ENCODE measurements around the gene ITPA.

ITPA gene

DNA sequence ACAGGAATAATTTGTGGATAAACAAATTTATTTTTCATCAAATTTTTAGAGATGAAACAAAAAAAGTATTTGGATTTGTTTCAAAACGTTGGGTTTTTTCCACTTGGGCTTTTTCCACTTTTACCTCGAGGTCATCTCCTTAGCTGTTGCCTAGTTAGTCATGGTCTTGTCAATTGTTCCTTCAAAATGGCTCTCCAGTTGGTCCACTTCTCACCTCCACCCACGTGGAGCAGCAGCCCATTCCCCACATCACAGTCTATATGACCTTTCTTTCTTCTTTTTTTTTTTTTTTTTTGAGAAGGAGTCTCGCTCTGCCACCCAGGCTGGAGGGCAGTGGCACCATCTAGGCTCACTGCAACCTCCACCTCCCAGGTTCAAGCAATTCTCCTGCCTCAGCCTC, 36.4 kb downstream of the ITPA start:
- Histone ChIP-seq H3K27me3 (ENCODE audit: control insufficient read depth, insufficient read depth, low read length) (peaks cover 46% of the 10 kb centered on the region), H3K36me3 (ENCODE audit: control insufficient read depth, low read depth, low read length) (no peaks in the 10 kb centered on the region), H3K4me1 (ENCODE audit: control insufficient read depth, low read depth, low read length) (peaks cover 8% of the 10 kb centered on the region), H3K4me3 (ENCODE audit: low read length) (no peak overlapping the region), H3K27ac (ENCODE audit: low read length) (no peak overlapping the region), H3K9me3 (ENCODE audit: control insufficient read depth, low read depth, low read length) (no peaks in the 10 kb centered on the region), H3K9ac (ENCODE audit: low read length) (no peak overlapping the region)

DNA sequence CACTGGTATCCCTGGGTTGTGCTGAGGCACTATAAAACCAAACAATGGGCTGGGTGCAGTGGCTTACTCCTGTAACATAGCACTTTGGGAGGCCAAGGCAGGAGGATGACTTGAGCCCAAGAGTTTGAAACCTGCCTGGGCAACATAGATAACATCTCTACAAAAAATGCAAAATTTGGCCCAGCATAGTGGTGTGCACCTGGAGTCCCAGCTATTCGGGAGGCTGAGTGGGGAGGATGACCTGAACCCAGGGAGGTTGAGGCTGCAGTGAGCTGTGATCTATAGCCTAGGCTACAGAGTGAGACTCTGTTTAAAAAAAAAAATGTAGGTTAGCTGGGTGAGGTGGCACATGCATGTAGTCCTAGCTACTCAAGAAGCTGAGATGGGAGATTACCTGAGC, 37.4 kb downstream of the ITPA start:
- Histone ChIP-seq H3K9ac (ENCODE audit: low read length) (no peak overlapping the region), H3K9me3 (ENCODE audit: control insufficient read depth, low read depth, low read length) (no peaks in the 10 kb centered on the region), H3K27me3 (ENCODE audit: control insufficient read depth, insufficient read depth, low read length) (peaks cover 37% of the 10 kb centered on the region), H3K4me1 (ENCODE audit: control insufficient read depth, low read depth, low read length) (peaks cover 8% of the 10 kb centered on the region), H3K36me3 (ENCODE audit: control insufficient read depth, low read depth, low read length) (no peaks in the 10 kb centered on the region), H3K27ac (ENCODE audit: low read length) (no peak overlapping the region), H3K4me3 (ENCODE audit: low read length) (no peak overlapping the region)

DNA sequence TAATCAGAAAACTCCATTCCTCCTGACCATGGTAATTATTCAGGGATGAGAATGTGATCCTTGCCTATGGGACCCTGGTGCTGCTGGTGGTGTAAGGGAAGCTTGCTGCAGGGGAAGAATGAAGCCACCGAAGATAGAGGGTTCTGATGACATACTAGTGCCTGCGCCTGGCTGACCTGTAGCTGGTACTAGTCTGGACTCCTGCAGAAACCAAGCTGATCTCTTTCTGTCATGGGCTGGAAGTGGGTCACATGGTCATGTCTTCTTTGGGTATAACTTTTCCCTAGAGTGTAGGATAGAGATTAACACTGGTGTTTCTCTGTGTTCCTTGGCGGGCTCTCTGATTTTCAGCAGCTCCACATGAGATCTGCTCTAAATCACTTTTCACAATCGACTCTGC, 38.3 kb downstream of the ITPA start:
- H3K4me1 ChIP-seq (ENCODE audit: control insufficient read depth, low read depth, low read length): peaks cover 8% of the 10 kb centered on the region
- no peak overlapping the region for H3K4me3 ChIP-seq (ENCODE audit: low read length)
- H3K27ac ChIP-seq (ENCODE audit: low read length): no peak overlapping the region
- no peaks in the 10 kb centered on the region for H3K9me3 ChIP-seq (ENCODE audit: control insufficient read depth, low read depth, low read length)
- peaks cover 30% of the 10 kb centered on the region for H3K27me3 ChIP-seq (ENCODE audit: control insufficient read depth, insufficient read depth, low read length)
- H3K9ac ChIP-seq (ENCODE audit: low read length): no peak overlapping the region
- H3K36me3 ChIP-seq (ENCODE audit: control insufficient read depth, low read depth, low read length): no peaks in the 10 kb centered on the region

DNA sequence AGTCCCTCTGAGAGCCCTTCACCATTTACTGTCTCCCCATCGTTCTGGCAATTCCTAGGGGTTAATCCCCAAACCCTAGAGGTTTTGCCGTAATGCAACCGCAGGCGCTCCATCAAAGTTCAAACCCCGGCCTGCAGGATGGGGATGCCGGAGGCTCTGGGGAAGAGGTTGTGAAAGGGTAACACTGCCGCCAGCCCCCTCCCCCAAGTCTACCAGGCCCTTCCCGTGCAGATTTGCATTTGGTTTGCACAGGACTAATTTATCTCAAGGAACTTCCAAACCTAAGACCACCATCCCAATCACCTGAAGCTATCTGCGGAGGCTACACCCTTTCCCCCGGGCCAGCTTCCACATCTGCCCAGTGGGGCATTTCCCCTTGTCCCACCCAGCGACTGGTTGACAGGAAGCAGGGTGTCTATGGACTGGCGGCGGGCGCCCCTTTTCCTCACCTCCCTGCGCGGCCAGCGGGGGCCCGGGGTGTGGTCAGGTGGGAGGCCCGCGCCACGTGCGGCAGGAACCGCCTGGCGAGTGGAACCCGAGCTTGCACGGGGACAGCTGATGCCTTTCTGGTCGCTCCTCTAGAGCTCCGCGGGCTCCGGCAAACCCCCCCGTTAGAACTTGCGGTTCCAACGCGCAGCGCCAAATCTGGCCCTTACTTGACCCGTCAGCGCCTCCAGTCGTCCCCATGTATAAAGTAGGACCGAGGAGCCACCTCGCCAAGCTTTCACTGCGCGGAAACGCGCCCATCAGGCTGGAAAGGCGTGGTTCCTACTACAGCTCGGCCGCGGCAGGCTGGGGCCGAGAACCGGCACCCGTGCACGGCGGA, 39.1 kb downstream of the ITPA start:
- H3K9ac ChIP-seq (ENCODE audit: low read length): no peak overlapping the region
- peak overlapping the region; percentile 59 for H3K4me3 ChIP-seq (ENCODE audit: low read length)
- no peaks in the 10 kb centered on the region for H3K36me3 ChIP-seq (ENCODE audit: control insufficient read depth, low read depth, low read length)
- peaks cover 8% of the 10 kb centered on the region for H3K4me1 ChIP-seq (ENCODE audit: control insufficient read depth, low read depth, low read length)
- peaks cover 30% of the 10 kb centered on the region for H3K27me3 ChIP-seq (ENCODE audit: control insufficient read depth, insufficient read depth, low read length)
- no peaks in the 10 kb centered on the region for H3K9me3 ChIP-seq (ENCODE audit: control insufficient read depth, low read depth, low read length)
- no peak overlapping the region for H3K27ac ChIP-seq (ENCODE audit: low read length)

DNA sequence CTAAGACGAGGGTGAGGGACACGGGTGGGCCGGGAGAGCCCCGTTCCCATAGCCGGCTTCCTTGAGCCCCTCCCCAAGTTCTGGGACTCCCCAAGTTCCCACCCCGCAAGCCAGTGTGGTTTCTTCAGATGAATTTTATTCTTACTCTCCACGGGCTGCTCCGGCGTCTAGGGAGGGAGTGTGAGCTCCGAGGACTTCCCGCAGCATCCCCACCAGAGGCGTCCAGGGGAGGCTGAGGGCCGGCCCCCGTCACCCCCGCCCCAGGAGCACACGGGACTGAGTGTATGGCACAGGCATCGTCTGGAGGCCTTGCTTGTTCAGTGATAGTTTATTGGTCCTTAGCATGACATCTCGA, 39.7 kb downstream of the ITPA start:
- H3K36me3 ChIP-seq (ENCODE audit: control insufficient read depth, low read depth, low read length): no peaks in the 10 kb centered on the region
- H3K4me3 ChIP-seq (ENCODE audit: low read length): peak overlapping the region; percentile 59
- H3K9ac ChIP-seq (ENCODE audit: low read length): no peak overlapping the region
- no peaks in the 10 kb centered on the region for H3K9me3 ChIP-seq (ENCODE audit: control insufficient read depth, low read depth, low read length)
- H3K27ac ChIP-seq (ENCODE audit: low read length): no peak overlapping the region
- H3K4me1 ChIP-seq (ENCODE audit: control insufficient read depth, low read depth, low read length): peaks cover 8% of the 10 kb centered on the region
- peaks cover 30% of the 10 kb centered on the region for H3K27me3 ChIP-seq (ENCODE audit: control insufficient read depth, insufficient read depth, low read length)

DNA sequence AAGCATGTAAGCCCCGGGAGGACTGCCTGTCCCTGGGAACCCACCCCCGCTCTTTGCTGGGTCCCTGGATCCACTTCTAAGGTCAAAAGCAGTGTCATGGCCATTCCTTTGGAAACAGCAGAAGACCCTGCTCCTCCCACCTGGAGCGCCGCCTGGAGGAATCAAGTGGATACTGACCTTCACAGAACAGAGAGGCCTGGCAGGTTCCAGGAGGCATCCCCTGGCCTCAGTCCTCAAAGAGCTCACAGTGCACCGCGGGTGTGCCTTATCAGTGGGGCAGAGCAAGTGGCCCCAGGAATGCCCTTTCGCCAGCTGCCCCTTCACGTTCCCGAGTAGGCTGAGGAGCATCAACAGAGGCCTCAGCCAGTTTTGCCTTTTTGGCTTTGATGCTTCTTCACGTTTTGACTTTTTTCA, 40.8 kb downstream of the ITPA start:
- Histone ChIP-seq H3K4me1 (ENCODE audit: control insufficient read depth, low read depth, low read length) (peaks cover 8% of the 10 kb centered on the region), H3K9ac (ENCODE audit: low read length) (no peak overlapping the region), H3K27ac (ENCODE audit: low read length) (no peak overlapping the region), H3K4me3 (ENCODE audit: low read length) (no peak overlapping the region), H3K9me3 (ENCODE audit: control insufficient read depth, low read depth, low read length) (no peaks in the 10 kb centered on the region), H3K27me3 (ENCODE audit: control insufficient read depth, insufficient read depth, low read length) (peaks cover 30% of the 10 kb centered on the region), H3K36me3 (ENCODE audit: control insufficient read depth, low read depth, low read length) (no peaks in the 10 kb centered on the region)

DNA sequence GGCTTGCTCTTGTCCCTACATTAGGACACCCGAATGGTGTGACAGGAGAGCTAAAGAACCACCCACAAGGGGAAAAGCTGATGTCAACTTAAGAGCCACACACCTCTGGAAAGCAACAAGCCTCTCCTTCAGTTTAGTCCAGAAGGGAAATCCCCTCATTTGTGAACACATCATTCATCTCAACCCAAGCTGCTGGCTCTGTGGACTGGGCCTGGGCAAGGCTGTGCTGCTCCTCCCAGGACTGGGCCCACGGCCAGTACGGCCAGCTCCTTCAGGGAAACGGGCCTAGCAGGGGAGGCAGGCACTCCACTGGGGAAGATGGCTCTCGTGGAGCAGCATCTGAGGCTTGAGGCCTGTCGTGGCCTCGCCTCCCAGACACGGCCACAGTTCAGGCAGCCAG, 42.5 kb downstream of the ITPA start:
- Histone ChIP-seq H3K4me3 (ENCODE audit: low read length) (no peak overlapping the region), H3K9ac (ENCODE audit: low read length) (no peak overlapping the region), H3K36me3 (ENCODE audit: control insufficient read depth, low read depth, low read length) (no peaks in the 10 kb centered on the region), H3K4me1 (ENCODE audit: control insufficient read depth, low read depth, low read length) (peaks cover 8% of the 10 kb centered on the region), H3K27ac (ENCODE audit: low read length) (no peak overlapping the region), H3K9me3 (ENCODE audit: control insufficient read depth, low read depth, low read length) (no peaks in the 10 kb centered on the region), H3K27me3 (ENCODE audit: control insufficient read depth, insufficient read depth, low read length) (peaks cover 30% of the 10 kb centered on the region)

DNA sequence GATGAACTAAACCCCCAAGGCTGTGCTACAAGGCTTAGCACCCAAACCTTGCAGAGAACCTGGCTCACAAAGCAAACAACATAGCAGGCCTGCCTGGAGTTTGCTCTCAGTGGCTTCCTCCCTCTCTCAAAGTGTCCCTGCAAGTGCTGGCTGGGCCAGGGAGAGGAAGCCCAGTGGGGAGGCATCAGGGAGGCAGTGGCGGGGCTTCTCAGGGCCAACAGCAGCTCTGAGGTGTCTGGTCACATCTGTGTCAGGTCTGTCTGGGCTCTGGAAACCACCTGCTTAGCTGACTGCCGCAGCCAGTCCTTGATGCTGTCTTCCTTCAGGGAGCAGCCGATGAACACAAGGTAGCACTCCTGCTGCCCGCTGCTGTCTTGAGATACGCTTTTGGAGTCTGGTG, 46.4 kb downstream of the ITPA start:
- Histone ChIP-seq H3K4me3 (ENCODE audit: low read length) (no peak overlapping the region), H3K27ac (ENCODE audit: low read length) (no peak overlapping the region), H3K36me3 (ENCODE audit: control insufficient read depth, low read depth, low read length) (no peaks in the 10 kb centered on the region), H3K4me1 (ENCODE audit: control insufficient read depth, low read depth, low read length) (no peaks in the 10 kb centered on the region), H3K9me3 (ENCODE audit: control insufficient read depth, low read depth, low read length) (no peaks in the 10 kb centered on the region), H3K9ac (ENCODE audit: low read length) (no peak overlapping the region), H3K27me3 (ENCODE audit: control insufficient read depth, insufficient read depth, low read length) (no peaks in the 10 kb centered on the region)

DNA sequence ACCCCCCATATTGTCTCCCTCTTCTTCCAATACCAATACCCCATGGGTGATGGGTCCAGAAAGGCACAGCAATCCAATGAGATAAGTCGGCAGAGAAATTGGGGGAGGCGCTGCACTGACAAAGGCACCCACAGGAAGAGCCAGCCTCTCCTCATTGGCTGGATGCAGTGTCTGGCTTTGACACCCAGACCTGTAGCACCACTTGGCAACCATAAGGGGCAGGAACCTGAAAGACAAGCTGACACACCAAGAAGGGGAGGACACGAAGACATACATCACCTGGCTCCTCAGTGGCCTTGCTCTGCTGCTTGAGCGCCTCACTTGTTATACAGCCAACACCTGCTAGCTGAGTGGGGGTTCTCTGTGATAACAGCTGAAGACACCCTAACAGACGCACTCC, 49.1 kb downstream of the ITPA start:
- no peak overlapping the region for H3K9ac ChIP-seq (ENCODE audit: low read length)
- H3K27ac ChIP-seq (ENCODE audit: low read length): no peak overlapping the region
- H3K9me3 ChIP-seq (ENCODE audit: control insufficient read depth, low read depth, low read length): no peaks in the 10 kb centered on the region
- H3K36me3 ChIP-seq (ENCODE audit: control insufficient read depth, low read depth, low read length): no peaks in the 10 kb centered on the region
- H3K4me3 ChIP-seq (ENCODE audit: low read length): no peak overlapping the region
- H3K27me3 ChIP-seq (ENCODE audit: control insufficient read depth, insufficient read depth, low read length): no peaks in the 10 kb centered on the region
- H3K4me1 ChIP-seq (ENCODE audit: control insufficient read depth, low read depth, low read length): no peaks in the 10 kb centered on the region

DNA sequence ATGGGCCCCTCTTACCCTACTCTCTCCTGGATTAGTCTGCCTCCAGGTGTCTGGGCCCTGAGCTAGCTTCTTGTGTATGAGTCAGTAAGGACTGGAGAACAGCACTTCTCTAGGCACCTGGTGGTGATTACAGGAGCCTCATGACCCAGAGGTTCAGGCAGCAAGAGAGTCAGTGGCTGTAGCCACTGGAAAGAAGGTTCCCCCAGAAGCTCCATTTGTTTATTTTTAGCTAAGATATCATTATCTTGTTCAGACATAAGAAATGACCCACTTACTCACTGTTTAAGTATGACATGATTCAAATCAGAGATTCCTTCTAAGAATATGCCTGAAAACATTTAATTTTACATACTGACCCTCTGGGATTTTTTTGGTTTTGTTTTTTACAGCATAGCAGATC, 53.3 kb downstream of the ITPA start:
- Histone ChIP-seq H3K27ac (ENCODE audit: low read length) (no peak overlapping the region), H3K36me3 (ENCODE audit: control insufficient read depth, low read depth, low read length) (no peaks in the 10 kb centered on the region), H3K9ac (ENCODE audit: low read length) (no peak overlapping the region), H3K4me1 (ENCODE audit: control insufficient read depth, low read depth, low read length) (no peaks in the 10 kb centered on the region), H3K4me3 (ENCODE audit: low read length) (no peak overlapping the region), H3K27me3 (ENCODE audit: control insufficient read depth, insufficient read depth, low read length) (no peaks in the 10 kb centered on the region), H3K9me3 (ENCODE audit: control insufficient read depth, low read depth, low read length) (no peaks in the 10 kb centered on the region)

DNA sequence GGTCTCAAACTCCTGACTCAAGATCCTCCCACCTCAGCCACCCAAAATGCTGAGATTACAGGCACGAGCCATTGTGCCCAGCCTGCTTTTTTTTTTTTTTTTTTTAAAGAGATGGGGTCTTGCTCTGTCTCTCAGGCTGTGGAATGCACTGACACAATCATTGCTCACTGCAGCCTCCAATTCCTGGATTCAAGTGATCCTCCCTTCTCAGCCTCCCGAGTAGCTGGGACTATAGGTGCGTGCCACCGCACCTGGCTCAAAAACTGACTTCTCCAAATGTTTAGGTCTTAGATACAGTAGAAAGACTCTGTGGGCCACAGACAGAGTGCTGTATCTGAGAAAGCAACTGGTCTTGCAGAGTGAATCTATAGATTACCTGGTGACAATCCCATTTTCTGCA, 60.8 kb downstream of the ITPA start:
- H3K4me3 ChIP-seq (ENCODE audit: low read length): no peak overlapping the region

DNA sequence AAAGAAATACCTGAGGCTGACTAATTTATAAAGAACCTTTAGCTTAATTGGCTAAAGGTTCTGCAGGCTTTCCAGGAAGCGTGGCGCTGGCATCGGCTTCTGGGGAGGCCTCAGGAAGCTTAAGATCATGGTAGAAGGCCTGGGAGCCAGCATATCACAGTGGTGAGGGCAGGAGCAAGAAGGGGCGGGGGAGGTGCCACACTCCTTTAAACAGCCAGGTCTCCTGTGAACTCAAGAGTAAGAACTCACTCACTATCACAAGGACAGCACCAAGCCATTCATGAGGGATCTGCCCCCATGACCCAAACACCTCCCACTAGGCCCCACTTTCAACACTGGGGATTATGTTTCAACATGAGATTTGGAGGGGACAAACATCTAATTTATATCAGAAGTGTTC, 64.1 kb downstream of the ITPA start:
- no peak overlapping the region for H3K27ac ChIP-seq (ENCODE audit: low read length)
- no peak overlapping the region for H3K9ac ChIP-seq (ENCODE audit: low read length)
- H3K4me3 ChIP-seq (ENCODE audit: low read length): no peak overlapping the region
- H3K4me1 ChIP-seq (ENCODE audit: control insufficient read depth, low read depth, low read length): no peaks in the 10 kb centered on the region
- H3K9me3 ChIP-seq (ENCODE audit: control insufficient read depth, low read depth, low read length): no peaks in the 10 kb centered on the region
- H3K27me3 ChIP-seq (ENCODE audit: control insufficient read depth, insufficient read depth, low read length): no peaks in the 10 kb centered on the region
- no peaks in the 10 kb centered on the region for H3K36me3 ChIP-seq (ENCODE audit: control insufficient read depth, low read depth, low read length)

More for the DNA sequence above, 60.8 kb downstream of the ITPA start:
- Histone ChIP-seq H3K4me1 (ENCODE audit: control insufficient read depth, low read depth, low read length) (no peaks in the 10 kb centered on the region), H3K27me3 (ENCODE audit: control insufficient read depth, insufficient read depth, low read length) (no peaks in the 10 kb centered on the region), H3K9ac (ENCODE audit: low read length) (no peak overlapping the region), H3K9me3 (ENCODE audit: control insufficient read depth, low read depth, low read length) (no peaks in the 10 kb centered on the region), H3K36me3 (ENCODE audit: control insufficient read depth, low read depth, low read length) (no peaks in the 10 kb centered on the region), H3K27ac (ENCODE audit: low read length) (no peak overlapping the region)
